Heart left ventricle (tissue), 16 donors: ENCODE results near the gene HMGB1. TPM values are rescaled to one million over a fixed set of nuclear protein-coding genes. Genes with fewer than 3 reads are reported as not detected.

ENCODE experiments used
- ATAC-seq, 4 donors: fragments of 200-7000 bp; cut with Tn5 transposase; one replicate each; pipeline ENCODE4 v1.9.1; 2020 to 2022; ENCODE audit warnings: moderate library complexity in 4 of 4, mild to moderate bottlenecking in 3 of 4, moderate number of reproducible peaks in 1 of 4
- DNase-seq, 5 donors: peaks; one replicate each; pipeline ENCODE4 v3.0.0-alpha.2; 2020
- H3K27ac ChIP-seq, 12 donors: fragments of 200-600 bp; sonication (generic) in 4 of 12; one replicate each; pipeline versions ENCODE4 v1.5.0 to v1.8.0; 2016 to 2022; ENCODE audit warnings: mild to moderate bottlenecking in 2 of 12
- H3K27me3 ChIP-seq, 9 donors: fragments of 200-600 bp; sonication (generic) in 2 of 9; one replicate each; pipeline versions ENCODE4 v1.5.1 to v1.8.0; 2016 to 2022; ENCODE audit warnings: mild to moderate bottlenecking in 3 of 9
- H3K36me3 ChIP-seq, 9 donors: fragments of 200-600 bp; sonication (generic) in 2 of 9; one replicate each; pipeline versions ENCODE4 v1.5.0 to v1.8.0; 2018 to 2022; ENCODE audit warnings: mild to moderate bottlenecking in 2 of 9
- H3K4me1 ChIP-seq, 12 donors: fragments of 200-600 bp; sonication (generic) in 4 of 12; one replicate each; pipeline versions ENCODE4 v1.5.0 to v1.8.0; 2016 to 2022; ENCODE audit warnings: mild to moderate bottlenecking in 3 of 12
- H3K4me3 ChIP-seq, 12 donors: fragments of 200-600 bp; sonication (generic) in 4 of 12; one replicate each; pipeline versions ENCODE4 v1.5.0 to v1.8.0; 2017 to 2022; ENCODE audit warnings: mild to moderate bottlenecking in 9 of 12, moderate library complexity in 4 of 12
- H3K9me3 ChIP-seq, 12 donors: fragments of 200-600 bp; sonication (generic) in 4 of 12; one replicate each; pipeline versions ENCODE4 v1.5.0 to v1.8.0; 2016 to 2022; ENCODE audit warnings: mild to moderate bottlenecking in 1 of 12
- POLR2A ChIP-seq, 2 donors: fragments of 450-650 bp; IDR thresholded peaks; one replicate each; pipeline ENCODE4 v1.6.1; 2017; ENCODE audit warnings: antibody characterized with exemption in 2 of 2, mild to moderate bottlenecking in 2 of 2, moderate library complexity in 2 of 2
- WGBS, 4 donors: extraction: QIAGEN DNeasy Blood & Tissue Kit in 2 of 4; methylation state at CpG; one replicate each; pipeline versions ENCODE4 v1.1.5 to v1.1.7; 2013 to 2018; 5-methylcytosine and 5-hydroxymethylcytosine counted together
- intact Hi-C, 10 donors: fragments of 100-400 bp; cut with DNase I; formaldehyde crosslinking; loops; one replicate each; pipeline versions ENCODE4 v1.11.1 to v1.14.2; 2022
- polyA plus RNA-seq, 2 donors: library from polyadenylated mRNA; stranded (reverse); fragments of 200-250 nt; gene quantifications; one replicate each; pipeline ENCODE4 v1.2.3, GENCODE V29; 2013
- total RNA-seq, 9 donors: library from RNA; depleted of rRNA in 2 of 9; stranded (reverse); fragments of >200 nt in 2 of 9; fragmentation: NEBNext Ultra II Directional in 3 of 9; extraction: Animal tissue kit (Norgen Biotek cat#: 25700) in 3 of 9; gene quantifications; one replicate each; pipeline versions ENCODE4 v1.1.0 to v1.2.4, GENCODE V29; 2016 to 2023
- TF ChIP-seq, protein P1 (sequence below), 12 donors: fragments of 200-600 bp; sonication (generic) in 4 of 12; IDR thresholded peaks; one replicate each; pipeline versions ENCODE4 v1.5.0 to v1.8.0; 2018 to 2022; ENCODE audit warnings: antibody characterized with exemption in 12 of 12, mild to moderate bottlenecking in 5 of 12
- donor health status: ischemic (EF 13 %, LVEDD 7.1; RV severe dilation, severe dysfunction).
- donor health status: healthy with polysubstance abuse.
- donor health status: DM: no; HTN: yes; CAD: no.
- donor health status: DM: no; HTN: no; CAD: no.
- donor health status: ischemic (EF 25% LVEDD 6.9; RV normal size, moderate dysfunction).
- donor health status: ischemic (EF 25% LVEDD 5.7; RV mildly dilated, moderate dysfunction).
- donor health status: healthy.
- donor health status: DM: yes; HTN: yes; CAD: no.
- donor health status: ischemic (EF 35%, LVEDD 5.7; RV mildly dilated, moderate dysfunction).
- donor health status: nonischemic (EF 11% LVEDD 7.7; RV severe dilation, severe dysfunction).
- donor health status: DM: yes; HTN: yes; CAD: no.
- donor health status: PGD.
- donor health status: ischemic (EF 29% LVEDD 5.4; RV normal size, mild dysfunction).
- donor health status: nonischemic (EF 23%, LVEDD 6.1; RV moderate dilation, normal function).

Gene HMGB1
- total and polyA plus RNA-seq, 11 donors = 137 to 361 (median 177) TPM

DNA sequence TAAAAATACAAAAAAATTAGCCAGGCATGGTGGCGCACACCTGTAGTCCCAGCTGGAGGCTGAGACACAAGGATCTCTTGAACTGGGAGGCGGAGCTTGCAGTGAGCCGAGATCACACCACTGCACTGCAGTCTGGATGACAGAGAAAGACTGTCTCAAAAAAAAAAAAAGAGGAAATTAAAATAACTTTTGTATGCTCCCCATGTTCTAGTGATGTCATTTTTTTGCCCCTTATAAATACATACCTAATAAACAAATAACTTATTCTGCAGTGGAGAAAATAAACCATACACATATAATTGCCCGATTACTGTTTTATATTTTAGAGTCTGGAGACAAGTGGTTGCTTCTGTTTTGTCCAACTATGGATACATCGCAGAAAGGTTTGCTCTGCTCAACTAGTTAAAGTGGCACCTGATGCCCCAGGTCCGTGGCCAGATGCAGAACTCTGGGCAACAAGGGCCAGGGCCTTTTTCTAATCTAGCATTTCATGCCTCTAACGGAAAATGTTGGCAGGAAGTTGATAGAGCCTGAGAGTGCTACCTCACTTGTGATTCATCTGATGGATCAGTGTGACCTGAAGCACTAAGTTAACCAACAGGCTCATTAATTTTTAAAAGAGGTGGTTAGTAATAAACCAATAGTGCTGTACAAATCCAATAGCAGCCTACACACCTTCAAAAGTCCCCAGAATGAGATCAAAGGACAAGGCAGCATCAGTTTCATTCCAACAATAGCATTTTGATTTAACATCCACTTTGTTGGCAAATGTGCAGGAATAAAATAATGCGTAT, 24.6 kb downstream of the HMGB1 start:
- H3K27me3 ChIP-seq = no peaks in the 10 kb centered on the region
- no peak overlapping the region for H3K27ac ChIP-seq
- WGBS, 4 donors = 65 to 81% (median 69%) methylated on average over 8 of the region's 8 CpGs
- H3K4me1 ChIP-seq = peaks cover 0 to 13% (median 8%) of the 10 kb centered on the region in 12 donors
- no peak for TF ChIP-seq POLR2A (IDR thresholded peaks at IDR 0.05)
- TF ChIP-seq, protein P1, sequence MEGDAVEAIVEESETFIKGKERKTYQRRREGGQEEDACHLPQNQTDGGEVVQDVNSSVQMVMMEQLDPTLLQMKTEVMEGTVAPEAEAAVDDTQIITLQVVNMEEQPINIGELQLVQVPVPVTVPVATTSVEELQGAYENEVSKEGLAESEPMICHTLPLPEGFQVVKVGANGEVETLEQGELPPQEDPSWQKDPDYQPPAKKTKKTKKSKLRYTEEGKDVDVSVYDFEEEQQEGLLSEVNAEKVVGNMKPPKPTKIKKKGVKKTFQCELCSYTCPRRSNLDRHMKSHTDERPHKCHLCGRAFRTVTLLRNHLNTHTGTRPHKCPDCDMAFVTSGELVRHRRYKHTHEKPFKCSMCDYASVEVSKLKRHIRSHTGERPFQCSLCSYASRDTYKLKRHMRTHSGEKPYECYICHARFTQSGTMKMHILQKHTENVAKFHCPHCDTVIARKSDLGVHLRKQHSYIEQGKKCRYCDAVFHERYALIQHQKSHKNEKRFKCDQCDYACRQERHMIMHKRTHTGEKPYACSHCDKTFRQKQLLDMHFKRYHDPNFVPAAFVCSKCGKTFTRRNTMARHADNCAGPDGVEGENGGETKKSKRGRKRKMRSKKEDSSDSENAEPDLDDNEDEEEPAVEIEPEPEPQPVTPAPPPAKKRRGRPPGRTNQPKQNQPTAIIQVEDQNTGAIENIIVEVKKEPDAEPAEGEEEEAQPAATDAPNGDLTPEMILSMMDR (IDR thresholded peaks at IDR 0.05) = no peak
- no peak for ATAC-seq
- DNase-seq = no peak
- H3K4me3 ChIP-seq = no peak overlapping the region
- H3K9me3 ChIP-seq = no peaks in the 10 kb centered on the region
- no peaks in the 10 kb centered on the region for H3K36me3 ChIP-seq
- intact Hi-C loops = loop anchor here in 2 of 10 donors (5.0 to 10.0 kb wide), 3 partner anchors 34 to 186 kb away; no protein-coding TSS in a partner anchor

DNA sequence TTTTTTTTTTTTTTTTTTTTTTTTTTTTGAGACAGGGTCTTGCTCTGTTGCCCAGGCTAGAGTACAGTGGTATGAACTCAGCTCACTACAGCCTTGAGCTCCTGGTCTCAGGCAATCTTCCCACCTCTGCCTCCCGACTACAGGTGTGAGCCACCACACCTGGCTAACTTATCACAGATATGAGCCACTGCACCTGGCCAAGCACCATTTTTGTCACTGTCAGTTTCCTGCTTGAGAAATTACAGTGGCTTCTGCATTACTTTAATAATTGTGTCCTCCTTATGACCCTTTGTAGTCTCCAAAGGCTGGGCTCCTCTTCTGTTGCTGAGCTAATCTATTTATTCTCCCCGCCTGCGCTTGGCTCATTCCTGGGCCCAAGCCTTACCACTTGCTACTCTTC, 27.4 kb downstream of the HMGB1 start:
- DNase-seq (no peak), ATAC-seq (no peak)
- no peaks in the 10 kb centered on the region for H3K36me3 ChIP-seq
- intact Hi-C loops = no loop called here
- TF ChIP-seq, protein P1 (IDR thresholded peaks at IDR 0.05) = no peak
- no peak for TF ChIP-seq POLR2A (IDR thresholded peaks at IDR 0.05)
- no peaks in the 10 kb centered on the region for H3K27me3 ChIP-seq
- 95 to 96% (median 95%) methylated on average over 3 of the region's 3 CpGs for WGBS, 4 donors
- no peak overlapping the region for H3K27ac ChIP-seq
- no peaks in the 10 kb centered on the region for H3K4me1 ChIP-seq
- no peaks in the 10 kb centered on the region for H3K9me3 ChIP-seq
- no peak overlapping the region for H3K4me3 ChIP-seq

DNA sequence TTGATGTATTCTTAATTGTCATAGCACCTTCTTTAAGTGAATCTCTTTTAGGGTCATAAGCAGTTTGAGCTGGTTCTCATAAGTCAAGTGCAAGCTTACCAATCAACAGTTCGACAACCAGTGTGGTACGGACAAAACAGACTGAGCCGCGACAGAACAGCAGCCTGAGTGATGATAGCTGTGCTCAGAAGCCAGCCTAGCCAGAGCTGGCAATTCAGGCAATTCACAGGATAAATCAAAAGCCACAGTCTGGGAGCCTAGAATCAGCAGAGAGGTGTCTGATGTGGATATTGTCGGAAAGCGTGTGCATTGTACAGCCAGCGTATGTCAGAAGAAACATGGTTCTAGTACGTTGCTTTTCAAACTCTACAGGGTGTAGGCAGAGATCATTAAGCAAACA, 28.6 kb downstream of the HMGB1 start:
- WGBS, 4 donors = 77 to 88% (median 82%) methylated on average over 8 of the region's 8 CpGs
- Histone ChIP-seq H3K4me3 (no peak overlapping the region), H3K27ac (no peak overlapping the region), H3K27me3 (no peaks in the 10 kb centered on the region), H3K36me3 (no peaks in the 10 kb centered on the region), H3K9me3 (no peaks in the 10 kb centered on the region), H3K4me1 (no peaks in the 10 kb centered on the region)
- intact Hi-C loops = no loop called here
- ATAC-seq (no peak), DNase-seq (no peak)
- no peak for TF ChIP-seq POLR2A (IDR thresholded peaks at IDR 0.05)
- TF ChIP-seq, protein P1 (IDR thresholded peaks at IDR 0.05) = no peak

DNA sequence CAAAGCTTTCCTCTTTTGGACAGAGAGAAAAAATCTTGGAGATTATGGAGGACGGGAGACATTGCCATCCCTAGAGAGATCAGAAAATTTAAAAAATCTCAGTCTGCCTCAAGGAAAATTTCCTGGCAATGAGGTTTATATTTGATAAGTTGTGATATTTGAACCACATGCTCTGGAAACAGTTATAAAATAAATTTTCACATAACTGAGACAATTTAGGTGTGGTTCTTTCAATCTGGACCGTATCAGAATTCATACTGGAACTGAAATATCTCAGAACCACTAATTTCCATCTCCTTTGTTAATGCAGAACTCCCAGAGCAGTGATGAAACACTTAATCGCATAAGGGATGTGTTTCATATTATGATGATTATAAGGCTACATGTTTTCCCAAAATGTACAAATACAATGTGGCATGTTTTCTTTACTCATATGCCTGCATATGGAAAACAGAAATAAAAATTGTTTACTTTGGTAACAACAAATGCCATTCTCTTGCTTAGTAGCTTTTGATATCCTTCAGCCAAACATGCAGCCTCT, 29.8 kb downstream of the HMGB1 start:
- no peak for ATAC-seq
- no peak overlapping the region for H3K4me3 ChIP-seq
- TF ChIP-seq POLR2A (IDR thresholded peaks at IDR 0.05) = no peak
- TF ChIP-seq, protein P1 (IDR thresholded peaks at IDR 0.05) = no peak
- H3K9me3 ChIP-seq = no peaks in the 10 kb centered on the region
- H3K36me3 ChIP-seq = no peaks in the 10 kb centered on the region
- no peak for DNase-seq
- H3K27me3 ChIP-seq = no peaks in the 10 kb centered on the region
- intact Hi-C loops = no loop called here
- peaks cover 0 to 8% (median 0%) of the 10 kb centered on the region in 12 donors for H3K4me1 ChIP-seq
- WGBS, 4 donors = 65 to 82% (median 70%) methylated on average over 3 of the region's 3 CpGs
- no peak overlapping the region for H3K27ac ChIP-seq
